ENCODE data around the gene NEK7. TPM values are rescaled to one million over a fixed set of nuclear protein-coding genes. Genes with fewer than 3 reads are reported as not detected.
"Not testable (repeated sequence)": the region's sequence is repeated elsewhere in the genome, so short reads cannot be mapped to it uniquely, and the experiment has no call there.

The NEK7 gene
- 10 to 100 TPM; 50.0 to 52.6 (median 52.5) TPM for polyA plus RNA-seq (ENCODE audit: insufficient read length in 3 of 3)

GRCh38 chr1:198156745-198157240 lies at the start of gene NEK7:
NEK7 (plus strand) TSS chr1:198156998; CDS start chr1:198232581, 75,583 bp downstream.
- DNase-seq (ENCODE audit: low read depth in 3 of 3, low spot score in 2 of 3) = peak in 2 of 3 donors; percentile 68 to 72

- no peak for DNase-seq (ENCODE audit: low read depth in 3 of 3, low spot score in 2 of 3)
Measured at GRCh38 chr1:198107091-198107501, 49.7 kb upstream of the NEK7 start.

- DNase-seq (ENCODE audit: low read depth in 3 of 3, low spot score in 2 of 3) = no peak
Measured at GRCh38 chr1:198108636-198109370, 48.0 kb upstream of the NEK7 start.

GRCh38 chr1:198109371-198109715 lies 47.5 kb upstream of the NEK7 start:
- DNase-seq (ENCODE audit: low read depth in 3 of 3, low spot score in 2 of 3) = no peak

GRCh38 chr1:198113342-198113750 lies 43.5 kb upstream of the NEK7 start:
- DNase-seq (ENCODE audit: low read depth in 3 of 3, low spot score in 2 of 3) = no peak

GRCh38 chr1:198116069-198116468 lies 40.7 kb upstream of the NEK7 start:
- DNase-seq (ENCODE audit: low read depth in 3 of 3, low spot score in 2 of 3) = no peak

GRCh38 chr1:198116469-198116868 lies 40.3 kb upstream of the NEK7 start:
- DNase-seq (ENCODE audit: low read depth in 3 of 3, low spot score in 2 of 3) = no peak

- no peak for DNase-seq (ENCODE audit: low read depth in 3 of 3, low spot score in 2 of 3)
Measured at GRCh38 chr1:198117267-198117666, 39.5 kb upstream of the NEK7 start.

GRCh38 chr1:198118134-198118533 lies 38.7 kb upstream of the NEK7 start:
- DNase-seq (ENCODE audit: low read depth in 3 of 3, low spot score in 2 of 3) = no peak

- DNase-seq (ENCODE audit: low read depth in 3 of 3, low spot score in 2 of 3) = no peak
Measured at GRCh38 chr1:198119906-198120305, 36.9 kb upstream of the NEK7 start.

- no peak for DNase-seq (ENCODE audit: low read depth in 3 of 3, low spot score in 2 of 3)
Measured at GRCh38 chr1:198121056-198121826, 35.6 kb upstream of the NEK7 start.

- DNase-seq (ENCODE audit: low read depth in 3 of 3, low spot score in 2 of 3) = no peak
Measured at GRCh38 chr1:198122693-198123092, 34.1 kb upstream of the NEK7 start.

- no peak for DNase-seq (ENCODE audit: low read depth in 3 of 3, low spot score in 2 of 3)
Measured at GRCh38 chr1:198123133-198123532, 33.7 kb upstream of the NEK7 start.

- no peak for DNase-seq (ENCODE audit: low read depth in 3 of 3, low spot score in 2 of 3)
Measured at GRCh38 chr1:198124673-198125072, 32.1 kb upstream of the NEK7 start.

GRCh38 chr1:198125995-198126735 lies 30.6 kb upstream of the NEK7 start:
- no peak for DNase-seq (ENCODE audit: low read depth in 3 of 3, low spot score in 2 of 3)

GRCh38 chr1:198128533-198128932 lies 28.3 kb upstream of the NEK7 start:
- no peak for DNase-seq (ENCODE audit: low read depth in 3 of 3, low spot score in 2 of 3)

GRCh38 chr1:198130053-198130452 lies 26.7 kb upstream of the NEK7 start:
- DNase-seq (ENCODE audit: low read depth in 3 of 3, low spot score in 2 of 3) = not testable (repeated sequence)

GRCh38 chr1:198132060-198132781 lies 24.6 kb upstream of the NEK7 start:
- no peak for DNase-seq (ENCODE audit: low read depth in 3 of 3, low spot score in 2 of 3)

- no peak for DNase-seq (ENCODE audit: low read depth in 3 of 3, low spot score in 2 of 3)
Measured at GRCh38 chr1:198134252-198134651, 22.5 kb upstream of the NEK7 start.

GRCh38 chr1:198135366-198135765 lies 21.4 kb upstream of the NEK7 start:
- DNase-seq (ENCODE audit: low read depth in 3 of 3, low spot score in 2 of 3) = no peak
